ENCODE measurements around the gene EOGT. TPM values are rescaled to one million over a fixed set of nuclear protein-coding genes. Genes with fewer than 3 reads are reported as not detected.

The EOGT gene
- total RNA-seq, 1 donor from 2014 or later: 8.4 TPM

- Mint-ChIP-seq H3K27me3 (no peaks in the 10 kb centered on the region), H3K9me3 (no peaks in the 10 kb centered on the region), H3K4me3 (no peak overlapping the region), H3K36me3 (peaks cover 36% of the 10 kb centered on the region), H3K27ac (no peak overlapping the region), H3K4me1 (ENCODE audit: unreplicated experiment) (no peaks in the 10 kb centered on the region)
- DNase-seq (ENCODE audit: extremely low spot score, unreplicated experiment): no peak
- TF ChIP-seq, protein P1, sequence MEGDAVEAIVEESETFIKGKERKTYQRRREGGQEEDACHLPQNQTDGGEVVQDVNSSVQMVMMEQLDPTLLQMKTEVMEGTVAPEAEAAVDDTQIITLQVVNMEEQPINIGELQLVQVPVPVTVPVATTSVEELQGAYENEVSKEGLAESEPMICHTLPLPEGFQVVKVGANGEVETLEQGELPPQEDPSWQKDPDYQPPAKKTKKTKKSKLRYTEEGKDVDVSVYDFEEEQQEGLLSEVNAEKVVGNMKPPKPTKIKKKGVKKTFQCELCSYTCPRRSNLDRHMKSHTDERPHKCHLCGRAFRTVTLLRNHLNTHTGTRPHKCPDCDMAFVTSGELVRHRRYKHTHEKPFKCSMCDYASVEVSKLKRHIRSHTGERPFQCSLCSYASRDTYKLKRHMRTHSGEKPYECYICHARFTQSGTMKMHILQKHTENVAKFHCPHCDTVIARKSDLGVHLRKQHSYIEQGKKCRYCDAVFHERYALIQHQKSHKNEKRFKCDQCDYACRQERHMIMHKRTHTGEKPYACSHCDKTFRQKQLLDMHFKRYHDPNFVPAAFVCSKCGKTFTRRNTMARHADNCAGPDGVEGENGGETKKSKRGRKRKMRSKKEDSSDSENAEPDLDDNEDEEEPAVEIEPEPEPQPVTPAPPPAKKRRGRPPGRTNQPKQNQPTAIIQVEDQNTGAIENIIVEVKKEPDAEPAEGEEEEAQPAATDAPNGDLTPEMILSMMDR (conservative IDR thresholded peaks at IDR 0.05): no peak
Measured at GRCh38 chr3:69032142-69032541, 18.7 kb upstream of the EOGT start.

DNA sequence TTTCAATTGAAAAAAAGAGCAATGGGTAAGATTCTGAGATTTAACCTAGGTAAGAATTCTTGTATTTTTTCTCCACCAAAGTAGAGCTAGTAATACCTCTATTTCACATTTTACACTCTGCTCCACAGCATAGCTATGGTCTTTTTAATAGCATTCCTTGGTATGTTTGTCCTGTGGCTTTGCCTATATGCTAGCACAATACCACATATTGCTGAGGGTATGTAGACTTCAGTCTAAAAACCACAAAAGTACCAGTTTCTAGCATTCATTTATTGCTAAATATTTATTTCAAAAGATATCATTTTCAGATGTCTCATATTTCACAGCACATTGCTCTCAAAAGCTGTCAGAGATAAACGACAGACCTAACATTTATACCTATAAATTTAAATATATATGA is 18.2 kb upstream of the EOGT start:
- H3K27ac Mint-ChIP-seq: no peak overlapping the region
- H3K27me3 Mint-ChIP-seq: no peaks in the 10 kb centered on the region
- no peak overlapping the region for H3K4me3 Mint-ChIP-seq
- peaks cover 39% of the 10 kb centered on the region for H3K36me3 Mint-ChIP-seq
- TF ChIP-seq, protein P1 (conservative IDR thresholded peaks at IDR 0.05): no peak
- H3K4me1 Mint-ChIP-seq (ENCODE audit: unreplicated experiment): no peaks in the 10 kb centered on the region
- DNase-seq (ENCODE audit: extremely low spot score, unreplicated experiment): no peak
- no peaks in the 10 kb centered on the region for H3K9me3 Mint-ChIP-seq

- Mint-ChIP-seq H3K27me3 (no peaks in the 10 kb centered on the region), H3K36me3 (peaks cover 14% of the 10 kb centered on the region), H3K27ac (no peak overlapping the region), H3K9me3 (no peaks in the 10 kb centered on the region), H3K4me3 (no peak overlapping the region), H3K4me1 (ENCODE audit: unreplicated experiment) (no peaks in the 10 kb centered on the region)
- no peak for DNase-seq (ENCODE audit: extremely low spot score, unreplicated experiment)
- TF ChIP-seq, protein P1 (conservative IDR thresholded peaks at IDR 0.05): no peak
Measured at GRCh38 chr3:69020857-69021256, 7.4 kb upstream of the EOGT start.

DNA sequence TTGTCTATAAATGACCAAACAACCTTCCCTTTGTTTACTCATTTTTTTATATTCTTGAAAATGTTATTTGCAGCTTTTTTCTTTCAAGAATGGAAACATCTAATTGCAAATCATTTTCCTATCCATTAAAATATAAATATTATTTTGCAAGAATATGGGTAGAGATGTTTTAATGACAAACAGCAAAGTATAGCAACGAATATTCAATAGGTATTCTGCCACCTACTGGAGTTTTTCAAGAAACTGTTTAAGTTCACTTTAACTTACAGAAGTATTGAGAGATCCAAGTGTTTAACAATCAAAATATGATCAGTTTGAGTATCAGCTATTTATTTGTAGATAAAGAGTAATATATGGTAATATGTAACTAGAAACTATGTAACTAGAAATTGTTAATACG is 6.9 kb upstream of the EOGT start:
- no peak overlapping the region for H3K27ac Mint-ChIP-seq
- TF ChIP-seq, protein P1 (conservative IDR thresholded peaks at IDR 0.05): peak; percentile 52
- H3K4me1 Mint-ChIP-seq (ENCODE audit: unreplicated experiment): no peaks in the 10 kb centered on the region
- no peak overlapping the region for H3K4me3 Mint-ChIP-seq
- no peak for DNase-seq (ENCODE audit: extremely low spot score, unreplicated experiment)
- H3K27me3 Mint-ChIP-seq: no peaks in the 10 kb centered on the region
- no peaks in the 10 kb centered on the region for H3K9me3 Mint-ChIP-seq
- peaks cover 10% of the 10 kb centered on the region for H3K36me3 Mint-ChIP-seq

DNA sequence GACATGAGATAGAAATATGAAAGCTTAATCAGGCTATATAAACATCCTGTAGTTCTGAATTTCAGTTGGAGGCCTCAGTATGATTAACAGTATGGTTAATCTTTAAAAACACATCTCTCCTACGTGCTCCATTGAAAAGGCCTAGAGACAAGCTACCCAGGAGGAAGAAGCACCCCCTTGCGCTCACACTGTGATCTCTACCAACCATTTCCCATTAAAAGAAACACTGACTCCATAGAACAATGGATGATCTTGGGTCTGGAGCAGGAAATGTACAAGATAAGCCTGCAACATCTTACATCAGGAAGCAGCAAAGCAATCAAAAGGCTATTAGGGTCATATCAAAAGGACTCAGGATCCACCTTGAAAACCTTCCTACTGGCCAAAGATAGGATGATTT is 3.4 kb upstream of the EOGT start:
- Mint-ChIP-seq H3K4me1 (ENCODE audit: unreplicated experiment) (peaks cover 15% of the 10 kb centered on the region), H3K27ac (no peak overlapping the region), H3K27me3 (peaks cover 7% of the 10 kb centered on the region), H3K4me3 (no peak overlapping the region), H3K36me3 (peaks cover 5% of the 10 kb centered on the region), H3K9me3 (no peaks in the 10 kb centered on the region)
- DNase-seq (ENCODE audit: extremely low spot score, unreplicated experiment): no peak
- TF ChIP-seq, protein P1 (conservative IDR thresholded peaks at IDR 0.05): no peak

- peaks cover 15% of the 10 kb centered on the region for H3K4me1 Mint-ChIP-seq (ENCODE audit: unreplicated experiment)
- H3K27ac Mint-ChIP-seq: no peak overlapping the region
- DNase-seq (ENCODE audit: extremely low spot score, unreplicated experiment): no peak
- H3K27me3 Mint-ChIP-seq: peaks cover 7% of the 10 kb centered on the region
- TF ChIP-seq, protein P1 (conservative IDR thresholded peaks at IDR 0.05): no peak
- no peak overlapping the region for H3K4me3 Mint-ChIP-seq
- peaks cover 5% of the 10 kb centered on the region for H3K36me3 Mint-ChIP-seq
- no peaks in the 10 kb centered on the region for H3K9me3 Mint-ChIP-seq
Measured at GRCh38 chr3:69016102-69016501, 2.6 kb upstream of the EOGT start.
